Right forelimb (tissue), 1 donor: ENCODE results near the gene PEAR1.
"Not testable (repeated sequence)": the region's sequence is repeated elsewhere in the genome, so short reads cannot be mapped to it uniquely, and the experiment has no call there.

Experiments used
- DNase-seq: peaks from one replicate; pipeline ENCODE4 v3.0.0-alpha.2; 2018

PEAR1 gene

DNA sequence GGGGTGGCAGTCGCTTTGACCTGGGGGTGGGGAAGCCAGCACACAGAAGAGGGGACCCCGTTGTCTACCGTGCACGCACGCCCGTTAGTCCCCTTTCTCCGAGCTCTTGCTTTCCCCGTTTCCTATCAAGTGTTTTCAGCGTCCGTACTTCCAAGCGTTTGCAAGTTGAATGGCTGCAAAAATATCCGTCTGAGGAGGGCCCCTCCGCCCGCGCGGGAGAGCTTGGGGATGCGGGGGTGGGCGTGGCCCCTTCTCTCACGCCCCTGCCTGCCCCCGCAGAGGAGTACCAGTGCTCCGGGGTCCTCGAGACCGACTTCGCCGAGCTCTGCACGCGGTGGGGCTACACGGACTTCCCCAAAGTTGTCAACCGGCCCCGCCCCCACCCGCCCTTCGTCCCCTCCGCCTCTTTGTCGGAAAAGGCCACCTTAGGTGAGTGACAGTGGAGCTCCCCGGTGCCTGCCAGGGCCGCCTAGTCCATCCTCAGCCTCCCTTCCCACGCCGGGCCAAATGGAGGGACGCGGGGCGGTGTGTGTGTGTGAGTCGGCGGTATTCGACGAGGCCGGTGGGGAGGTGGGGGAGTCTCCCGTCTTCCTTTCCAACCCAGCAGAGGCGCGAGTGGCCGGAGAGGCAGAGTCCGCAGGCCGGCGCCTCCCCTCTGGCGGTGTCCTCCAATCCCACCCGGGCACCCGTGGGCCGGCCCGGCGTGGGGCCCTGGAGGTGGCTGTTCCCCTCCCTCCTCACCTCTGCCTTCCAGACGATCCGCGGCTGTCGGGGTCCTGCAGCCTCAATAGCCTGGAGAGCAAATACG lies 30.4 kb downstream of the PEAR1 start:
- no peak for DNase-seq

DNA sequence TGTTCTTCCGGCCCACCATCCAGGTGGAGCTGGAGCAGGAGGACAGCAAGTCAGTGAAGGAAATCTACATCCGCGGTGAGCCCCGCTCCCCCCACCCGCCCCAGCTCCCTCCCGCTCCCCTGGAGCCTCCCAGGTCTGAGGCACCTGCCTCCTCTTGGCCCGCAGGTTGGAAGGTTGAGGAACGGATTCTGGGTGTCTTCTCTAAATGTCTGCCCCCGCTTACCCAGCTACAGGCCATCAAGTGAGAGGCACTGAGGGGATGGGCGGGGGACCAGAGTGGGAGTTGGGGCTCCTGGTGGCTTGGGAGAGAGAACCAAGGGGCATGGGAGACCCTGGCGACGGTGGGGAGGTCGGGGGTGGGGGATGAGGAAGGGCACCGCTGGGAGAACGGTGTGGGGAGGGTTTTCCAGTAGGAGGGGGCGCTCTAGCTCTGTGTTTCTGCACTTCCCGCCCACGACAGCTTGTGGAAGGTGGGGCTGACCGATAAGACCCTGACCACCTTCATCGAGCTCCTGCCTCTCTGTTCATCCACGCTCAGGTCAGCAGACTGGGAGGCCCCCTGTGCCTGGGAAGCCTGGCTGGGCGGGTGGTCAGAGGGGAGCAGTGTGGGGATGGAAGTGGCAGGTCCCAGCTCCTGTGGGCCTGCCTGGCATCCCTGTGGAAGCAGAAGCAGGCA lies 31.1 kb downstream of the PEAR1 start:
- DNase-seq: no peak

DNA sequence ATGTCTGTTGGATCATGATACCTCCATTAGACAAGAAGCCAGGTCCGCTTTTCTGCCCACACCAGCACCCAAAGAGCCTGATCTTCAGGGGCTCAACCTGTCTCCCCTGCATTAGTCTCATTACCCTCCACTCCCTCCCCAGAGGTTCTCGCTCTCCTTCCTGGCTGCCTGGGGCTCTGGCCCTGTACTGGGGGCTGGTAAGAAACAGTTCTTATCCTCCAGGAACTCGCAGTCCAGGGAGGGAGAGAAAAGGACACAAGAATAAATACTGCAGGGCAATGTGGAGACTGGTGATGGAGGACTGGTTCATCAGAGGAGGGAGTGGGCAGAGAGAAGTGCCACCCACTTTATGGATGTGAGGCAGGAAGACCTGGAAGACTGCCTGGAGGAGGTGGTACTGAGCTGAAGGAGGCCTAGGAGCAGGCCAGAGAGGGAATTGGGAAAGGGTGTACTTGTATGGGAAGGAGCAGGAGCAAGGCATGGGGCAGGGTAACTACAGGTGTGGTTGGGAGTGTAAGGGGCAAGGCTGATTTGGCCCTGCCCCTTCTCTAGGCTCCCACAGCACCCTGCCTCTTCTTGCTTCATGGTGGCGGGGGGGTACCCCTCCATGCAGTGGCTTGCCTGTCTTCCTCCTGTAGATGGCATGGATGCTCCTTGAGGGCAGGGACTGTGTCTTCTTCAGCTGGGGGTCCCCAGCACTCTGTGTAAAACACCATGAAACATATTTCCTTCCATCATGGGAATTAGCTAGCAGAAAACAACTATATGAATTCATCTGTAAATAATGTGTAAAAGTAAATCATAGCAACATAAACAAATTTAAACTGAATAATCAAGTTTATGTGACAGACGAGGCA lies 31.9 kb downstream of the PEAR1 start:
- no peak for DNase-seq

DNA sequence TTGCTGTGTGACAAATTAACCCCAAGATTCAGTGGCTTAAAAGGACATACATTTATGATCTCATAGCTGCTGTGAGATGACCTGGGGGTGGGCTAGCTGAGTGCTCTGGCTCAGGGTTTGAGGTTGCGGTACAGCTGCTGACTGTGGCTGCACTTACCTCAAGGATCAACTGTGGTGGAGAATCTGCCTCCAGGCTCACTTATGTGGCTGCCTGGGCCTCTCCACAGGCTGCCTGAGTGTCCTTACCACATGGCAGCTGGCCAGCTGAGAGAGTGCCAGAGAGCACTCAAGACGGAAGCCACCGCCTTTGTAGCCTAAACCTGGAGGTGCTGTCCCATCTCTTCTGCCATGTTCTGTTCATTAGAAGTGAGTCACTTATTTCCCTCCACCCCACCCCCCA lies 32.7 kb downstream of the PEAR1 start:
- DNase-seq: no peak

DNA sequence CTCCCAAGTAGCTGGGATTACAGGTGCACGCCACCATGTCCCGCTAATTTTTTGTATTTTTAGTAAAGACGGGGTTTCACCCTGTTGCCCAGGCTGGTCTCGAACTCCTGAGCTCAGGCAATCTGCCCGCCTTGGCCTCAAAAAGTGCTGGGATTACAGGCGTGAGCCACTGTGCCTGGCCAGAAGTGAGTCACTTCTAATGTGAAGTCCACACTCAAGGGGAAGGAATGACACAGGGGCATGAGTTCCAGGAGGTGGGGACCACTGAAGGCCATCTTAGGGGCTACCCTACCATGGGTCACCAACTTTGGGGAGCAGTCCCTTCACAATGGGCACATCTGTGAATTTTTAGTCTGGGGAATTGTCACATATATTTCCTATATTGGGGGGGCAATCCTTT lies 33.2 kb downstream of the PEAR1 start:
- DNase-seq: not testable (repeated sequence)

DNA sequence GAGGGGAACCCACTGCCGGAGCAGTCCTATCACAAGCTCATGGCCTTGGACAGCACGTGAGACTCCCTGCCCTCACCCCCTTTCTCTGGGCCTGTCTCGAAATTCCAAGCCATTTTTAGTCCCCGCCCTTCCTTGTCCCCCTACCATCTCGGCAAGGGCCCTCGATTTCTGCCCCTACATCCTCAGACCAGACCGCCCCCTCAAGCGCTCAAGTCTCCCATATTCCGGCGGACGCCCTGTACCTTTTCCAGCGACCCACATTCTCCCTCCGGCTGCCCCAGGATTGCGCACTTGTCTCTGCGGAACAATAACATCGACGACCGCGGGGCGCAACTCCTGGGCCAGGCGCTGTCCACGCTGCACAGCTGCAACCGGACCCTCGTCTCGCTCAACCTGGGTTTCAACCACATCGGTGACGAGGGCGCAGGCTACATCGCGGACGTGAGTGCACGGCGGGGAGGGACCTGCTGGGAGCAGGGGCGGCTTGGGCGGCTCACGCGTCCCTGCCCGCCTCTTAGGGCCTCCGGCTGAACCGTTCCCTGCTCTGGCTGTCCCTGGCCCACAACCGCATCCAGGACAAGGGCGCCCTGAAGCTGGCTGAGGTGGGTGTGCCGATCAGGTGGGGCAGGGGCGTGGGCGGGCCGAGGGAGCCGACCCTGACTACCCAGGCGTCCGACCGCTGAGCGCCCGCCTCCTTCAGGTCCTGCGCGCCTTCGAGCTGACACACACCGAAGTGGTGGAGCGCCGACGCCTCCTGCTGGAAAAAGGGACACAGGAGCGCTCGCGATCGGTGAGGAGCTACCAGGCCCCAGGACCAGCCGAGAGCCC lies 33.9 kb downstream of the PEAR1 start:
- DNase-seq: peak; percentile 85

DNA sequence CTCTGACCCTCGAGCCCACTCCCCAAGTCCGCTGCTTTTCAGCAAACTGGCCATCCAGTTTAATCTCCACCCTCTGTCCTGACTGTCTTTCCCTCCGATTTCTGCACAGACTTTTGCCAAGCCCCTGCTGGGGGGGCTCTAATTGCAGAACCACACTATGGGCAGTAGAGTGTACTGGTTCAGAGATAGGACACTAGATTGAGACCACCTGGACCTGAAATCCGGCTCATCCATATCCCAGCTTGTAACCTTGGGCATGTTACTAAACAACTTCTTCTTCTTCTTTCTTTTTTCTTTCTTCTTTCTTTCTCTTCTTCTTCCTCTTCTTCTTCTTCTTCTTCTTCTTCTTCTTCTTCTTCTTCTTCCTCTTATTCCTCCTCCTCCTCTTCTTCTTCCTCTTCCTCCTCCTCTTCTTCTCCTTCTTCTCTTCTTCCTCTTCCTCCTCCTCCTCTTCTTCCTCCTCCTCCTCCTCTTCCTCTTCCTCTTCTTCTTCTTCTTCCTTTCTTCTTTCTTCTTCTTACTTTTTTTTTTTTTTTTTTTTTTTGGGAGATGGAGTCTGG lies 34.6 kb downstream of the PEAR1 start:
- DNase-seq: no peak

DNA sequence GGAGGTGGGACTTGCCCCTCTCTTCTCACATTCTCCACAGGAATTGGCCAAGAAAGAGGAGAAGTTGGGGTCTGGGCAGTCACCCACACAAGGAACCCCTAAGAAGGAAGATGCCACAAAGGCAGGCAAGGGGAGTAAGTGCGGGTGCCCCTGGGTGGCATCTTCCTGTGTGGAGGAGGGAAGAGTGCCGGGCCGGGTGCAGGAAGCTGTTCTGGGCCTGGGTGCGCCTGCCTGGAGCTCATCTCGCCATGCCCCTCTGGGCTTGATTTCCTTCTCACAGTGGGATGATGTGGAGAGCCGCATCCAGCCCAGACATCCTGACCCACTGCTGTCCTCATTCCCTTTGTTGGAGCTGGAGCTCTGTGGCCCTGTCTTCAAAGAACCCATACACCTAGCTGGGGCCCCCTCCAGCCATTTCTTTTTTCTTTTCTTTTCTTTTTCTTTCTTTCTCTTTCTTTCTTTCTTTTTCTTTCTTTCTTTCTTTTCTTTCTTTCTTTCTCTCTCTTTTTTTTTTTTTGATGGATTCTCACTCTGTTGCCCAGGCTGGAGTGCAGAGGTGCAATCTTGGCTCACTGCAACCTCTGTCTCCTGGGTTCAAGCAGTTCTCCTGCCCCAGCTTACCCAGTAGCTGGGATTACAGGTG lies 36.2 kb downstream of the PEAR1 start:
- no peak for DNase-seq

DNA sequence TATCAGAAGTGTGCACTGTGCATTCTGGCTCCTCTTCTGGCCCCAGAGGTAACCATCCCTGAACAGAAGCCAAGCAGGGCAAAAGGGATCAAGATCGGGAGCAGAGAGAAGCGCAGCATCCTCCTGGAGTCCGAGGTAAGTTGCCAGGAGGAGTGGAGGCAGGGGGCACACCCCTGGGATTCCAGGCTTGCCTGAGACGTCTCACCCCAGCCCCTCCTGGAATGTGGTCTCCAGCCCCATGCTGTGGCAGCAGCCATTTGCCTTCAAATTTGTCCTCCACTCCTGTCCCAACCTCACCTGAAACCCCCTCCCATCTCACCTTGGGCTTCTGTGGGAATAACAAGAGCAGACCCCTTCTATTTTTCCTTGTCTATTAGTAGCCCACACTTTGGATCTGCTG lies 37.0 kb downstream of the PEAR1 start:
- DNase-seq: no peak

DNA sequence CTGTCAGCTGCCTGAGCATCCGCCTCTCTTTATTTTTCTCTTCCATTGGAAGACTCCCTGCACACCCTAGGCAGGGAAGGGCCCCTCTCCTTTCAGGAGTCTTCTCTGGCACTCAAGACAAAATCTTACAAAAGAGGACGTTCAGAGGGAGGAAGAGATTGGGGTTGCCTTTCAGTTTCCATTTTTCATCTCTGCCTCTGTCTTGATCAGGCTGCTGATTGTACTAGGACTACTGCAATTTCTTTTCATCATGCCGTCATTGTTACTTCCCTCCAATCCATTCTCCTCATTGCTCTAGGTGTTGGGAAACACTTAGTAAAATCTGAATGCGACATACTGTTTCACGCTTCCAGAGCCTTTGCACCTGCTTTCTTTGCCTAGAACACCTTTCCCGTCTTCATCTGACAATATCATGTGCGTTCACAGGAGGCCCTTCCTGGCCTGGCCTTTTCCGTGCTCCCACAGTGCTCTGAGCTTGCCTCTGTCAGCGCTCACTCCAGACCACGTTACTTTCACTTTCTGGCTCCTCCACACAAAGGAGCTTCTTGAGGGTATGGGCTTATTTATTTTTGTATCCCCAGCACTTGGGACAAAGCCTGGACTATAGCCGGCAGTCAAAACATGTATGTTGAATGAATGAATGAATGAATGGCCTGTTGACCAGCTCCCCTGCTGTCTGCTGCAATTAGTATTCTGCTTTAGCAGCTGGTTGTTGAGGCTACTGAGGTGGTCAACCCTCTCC lies 37.9 kb downstream of the PEAR1 start:
- no peak for DNase-seq

DNA sequence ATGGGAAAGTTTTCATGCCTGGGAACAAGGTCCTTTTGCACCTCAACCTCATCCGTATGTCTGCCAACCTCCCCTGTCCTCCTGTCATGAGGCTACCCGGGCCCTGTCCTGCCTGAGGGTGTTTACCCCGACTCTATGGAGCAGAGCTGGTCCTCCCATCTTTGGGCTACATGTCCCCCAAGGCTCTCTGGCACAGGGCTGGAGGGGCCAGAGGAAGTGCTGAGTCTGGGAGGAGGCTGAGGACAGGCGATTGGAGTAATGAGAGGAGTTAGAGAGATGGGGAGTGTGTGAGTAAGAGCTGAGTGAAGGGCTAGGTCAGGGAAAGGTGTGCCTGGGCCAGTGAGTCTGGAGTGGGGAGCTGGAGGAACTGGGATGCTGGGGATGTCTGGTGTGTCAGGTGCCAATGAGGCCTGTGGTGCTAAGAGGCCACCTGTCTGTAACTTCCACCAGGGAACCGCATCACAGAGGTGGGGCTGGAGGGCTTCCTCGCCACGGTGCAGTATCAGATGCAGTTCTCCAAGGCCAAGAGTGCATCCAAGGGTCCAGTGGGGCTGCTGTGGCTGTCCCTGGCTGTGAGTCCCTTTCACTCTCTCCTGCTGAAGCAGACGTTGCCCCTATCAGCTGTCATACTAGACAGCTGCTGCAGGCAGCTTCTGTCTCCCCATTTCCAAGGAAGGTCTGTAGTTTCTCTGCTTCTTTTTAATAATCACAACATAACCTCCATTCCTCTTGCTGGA lies 38.6 kb downstream of the PEAR1 start:
- DNase-seq: no peak

DNA sequence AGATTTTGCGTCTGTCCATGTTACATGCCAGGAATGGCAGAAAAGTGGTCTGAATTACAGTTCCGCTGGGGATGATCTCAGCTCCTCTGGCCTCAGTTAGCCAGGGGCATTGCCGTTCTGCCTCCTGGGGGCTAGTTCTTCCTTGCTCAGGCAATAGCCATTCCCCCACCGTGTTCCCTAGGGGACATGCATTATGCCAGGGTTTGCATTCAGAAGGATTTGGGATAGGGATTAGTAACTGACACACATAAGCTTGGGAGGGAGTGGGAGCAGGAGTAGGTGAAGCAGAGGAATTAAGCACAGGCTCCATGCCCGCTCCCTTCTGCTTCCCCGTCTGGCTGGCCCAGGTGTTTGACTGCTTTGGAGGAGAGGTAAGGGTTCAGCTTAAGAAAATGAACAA lies 39.6 kb downstream of the PEAR1 start:
- DNase-seq: no peak

DNA sequence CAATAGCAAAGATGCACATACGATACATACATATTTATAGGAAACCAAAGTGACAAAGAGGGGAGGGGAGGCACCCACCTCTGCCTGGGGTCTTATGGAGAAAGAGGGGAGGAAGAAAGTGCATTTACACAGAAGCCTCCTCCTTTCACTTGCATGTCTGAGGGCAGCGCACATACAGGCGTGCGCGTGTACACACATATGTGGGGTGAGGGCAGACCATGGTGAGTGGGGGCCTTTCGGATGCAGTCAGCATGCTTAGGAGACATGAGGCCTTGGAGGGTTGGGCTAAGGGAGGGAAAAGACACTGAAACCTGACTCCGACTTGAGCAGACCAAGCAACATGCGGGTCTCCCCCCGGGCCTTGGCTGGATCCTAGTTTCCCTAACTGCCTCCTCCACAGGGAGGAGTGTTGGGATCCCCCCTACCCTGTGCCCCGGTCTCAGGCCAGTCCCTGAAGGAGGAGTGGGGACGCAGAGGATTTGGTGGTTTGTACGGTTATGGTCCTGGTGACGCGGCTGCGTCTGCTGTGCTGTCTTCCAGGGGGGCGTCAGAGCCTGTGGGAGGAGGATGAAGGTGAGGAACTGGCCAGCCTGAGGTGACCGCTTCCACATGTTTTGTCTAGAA lies 42.1 kb downstream of the PEAR1 start:
- no peak for DNase-seq

DNA sequence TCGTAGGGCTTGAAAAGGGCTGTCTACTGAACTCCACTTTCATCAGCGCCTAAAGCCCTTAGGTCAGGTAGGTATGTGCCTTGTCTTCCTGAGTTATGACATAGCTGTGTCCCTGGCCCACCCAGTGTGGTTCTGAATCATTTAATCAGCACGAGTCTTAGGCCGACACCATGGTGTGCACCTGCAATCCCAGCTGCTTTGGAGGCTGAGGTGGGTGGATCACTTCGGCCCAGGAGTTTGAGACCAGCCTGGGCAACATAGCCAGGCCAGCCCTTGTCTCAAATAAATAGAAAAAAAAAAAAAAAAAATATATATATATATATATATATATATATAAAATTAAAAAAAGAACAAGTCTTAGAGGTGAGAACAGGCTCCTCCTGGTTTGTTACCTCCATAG lies 42.7 kb downstream of the PEAR1 start:
- DNase-seq: no peak

DNA sequence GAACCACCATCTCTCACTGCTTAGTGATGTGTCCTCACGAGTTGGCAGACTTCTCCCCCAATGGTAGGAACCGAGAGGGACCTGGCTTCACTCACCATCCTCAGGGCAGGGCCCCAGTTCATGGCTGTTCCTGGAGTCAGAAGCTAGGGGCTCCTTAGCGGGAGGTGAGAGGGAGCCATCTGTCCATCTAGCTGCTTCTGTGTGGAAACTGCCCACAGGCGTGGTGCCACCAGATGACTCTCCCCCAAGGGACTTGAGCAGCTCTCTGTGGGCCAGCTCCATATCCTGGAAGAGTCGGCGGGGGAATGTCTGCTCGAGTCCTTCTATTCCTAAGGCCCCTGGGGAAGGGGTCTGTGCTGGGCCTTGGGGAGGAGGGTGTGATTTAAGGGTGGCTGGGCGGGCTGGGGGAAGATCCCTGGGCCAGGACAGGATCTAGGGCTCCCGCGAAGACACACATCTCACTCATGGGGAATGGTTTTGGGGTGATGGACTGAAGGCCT lies 43.3 kb downstream of the PEAR1 start:
- no peak for DNase-seq

DNA sequence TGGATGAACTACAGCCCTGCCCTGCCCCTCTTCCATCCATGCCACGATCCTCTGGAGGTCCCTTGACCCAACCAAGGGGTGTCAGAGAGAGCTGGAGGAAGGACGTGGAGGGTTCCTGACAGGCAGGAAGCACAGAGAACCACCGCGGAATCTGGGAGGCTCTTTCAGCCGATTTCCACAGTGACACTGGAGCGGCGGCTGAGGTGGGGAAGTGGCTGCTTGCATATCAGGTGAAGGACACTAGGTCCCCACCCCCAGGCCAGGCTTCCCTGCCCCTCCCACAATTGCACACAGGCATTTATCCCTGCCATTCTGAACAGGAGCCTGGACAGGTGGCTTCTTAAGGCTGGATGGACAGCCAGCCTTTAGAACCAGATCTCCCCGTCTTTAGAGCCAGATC lies 44.4 kb downstream of the PEAR1 start:
- no peak for DNase-seq

DNA sequence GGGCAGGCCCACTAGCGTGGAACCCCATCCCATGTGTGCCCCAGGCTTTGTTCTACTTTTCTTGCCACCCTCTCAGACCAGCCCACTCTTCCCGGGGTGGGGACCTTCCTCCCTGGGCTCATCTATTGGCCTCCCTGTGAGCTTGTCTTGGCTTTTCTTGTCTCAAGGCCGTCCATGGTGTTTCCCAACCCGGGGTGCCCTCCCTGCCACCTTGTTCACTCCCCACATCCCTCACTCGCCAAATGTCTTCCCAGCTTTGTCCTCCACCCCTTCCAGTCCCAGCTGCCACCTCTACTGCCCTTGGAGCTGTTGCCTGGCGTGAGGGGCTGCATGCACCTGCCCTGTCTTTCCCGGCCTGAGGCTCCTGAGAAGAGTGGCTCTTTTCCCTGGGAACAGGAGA lies 45.3 kb downstream of the PEAR1 start:
- DNase-seq: no peak

DNA sequence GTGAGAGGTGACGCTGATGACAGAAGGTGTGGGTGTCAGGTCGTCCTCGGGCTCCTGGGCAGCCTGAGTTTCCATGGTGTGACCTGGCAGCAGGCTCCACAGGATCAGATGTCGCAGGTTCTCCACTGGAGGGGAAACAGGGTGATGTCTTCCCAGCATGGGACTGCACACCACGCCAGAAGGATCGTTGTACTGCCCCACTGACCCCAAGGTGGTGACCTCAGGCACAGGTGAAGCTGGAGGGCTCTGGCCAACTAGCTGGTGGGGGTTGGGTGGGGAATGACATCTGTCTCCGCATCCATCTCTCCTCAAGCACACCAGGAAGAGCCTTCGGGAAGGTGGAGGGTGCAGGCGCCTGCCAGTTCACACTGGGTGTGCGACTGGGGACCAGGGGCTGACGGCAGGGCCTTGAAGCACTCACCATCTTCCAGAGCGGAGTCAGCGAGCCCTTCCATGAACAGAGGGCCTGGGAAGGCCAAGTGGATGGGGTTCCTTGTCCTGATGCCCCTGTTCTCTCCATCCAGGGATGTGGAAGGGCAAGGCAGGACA lies 46.3 kb downstream of the PEAR1 start:
- DNase-seq: no peak

DNA sequence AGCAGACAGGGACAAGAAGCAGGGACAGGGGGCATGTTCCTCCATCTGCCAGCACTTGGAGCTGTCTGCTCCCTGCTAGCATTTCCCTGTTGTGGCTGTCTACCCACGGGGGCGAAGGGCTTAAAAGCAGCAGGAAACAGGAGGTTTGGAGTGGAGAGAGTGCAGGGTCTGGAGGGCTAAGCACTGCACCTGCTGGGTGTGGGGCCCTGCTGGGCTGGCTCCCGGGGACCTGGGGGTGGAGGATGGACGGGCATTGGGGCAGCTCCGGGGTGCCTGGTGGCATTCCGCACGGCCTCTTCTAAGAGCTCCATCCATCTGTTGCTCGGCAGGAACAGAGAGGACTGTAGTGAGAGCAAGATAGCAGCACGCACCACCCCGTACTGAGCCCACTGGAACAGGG lies 48.2 kb downstream of the PEAR1 start:
- no peak for DNase-seq
